ENCODE measurements around the gene MAN2A1.

- TF ChIP-seq CTCF (IDR thresholded peaks at IDR 0.05; ENCODE audit: low read length), result no peak
- no peak for TF ChIP-seq EZH2 (IDR thresholded peaks at IDR 0.05; ENCODE audit: borderline replicate concordance, low read length)
Observed at GRCh38 chr5:109740966-109741365, 51.2 kb downstream of the MAN2A1 start.
